Bronchial smooth muscle cell (primary cell): ENCODE results near the gene KLHDC8A. TPM values are rescaled to one million over a fixed set of nuclear protein-coding genes. Genes with fewer than 3 reads are reported as not detected.

ENCODE experiments used
- total RNA-seq: library from RNA; depleted of rRNA; stranded (reverse); fragments of >200 nt; gene quantifications from 2 replicates; pipeline ENCODE4 v1.2.1, GENCODE V29; 2014

Gene KLHDC8A
- not detected in 2 replicates for total RNA-seq

DNA sequence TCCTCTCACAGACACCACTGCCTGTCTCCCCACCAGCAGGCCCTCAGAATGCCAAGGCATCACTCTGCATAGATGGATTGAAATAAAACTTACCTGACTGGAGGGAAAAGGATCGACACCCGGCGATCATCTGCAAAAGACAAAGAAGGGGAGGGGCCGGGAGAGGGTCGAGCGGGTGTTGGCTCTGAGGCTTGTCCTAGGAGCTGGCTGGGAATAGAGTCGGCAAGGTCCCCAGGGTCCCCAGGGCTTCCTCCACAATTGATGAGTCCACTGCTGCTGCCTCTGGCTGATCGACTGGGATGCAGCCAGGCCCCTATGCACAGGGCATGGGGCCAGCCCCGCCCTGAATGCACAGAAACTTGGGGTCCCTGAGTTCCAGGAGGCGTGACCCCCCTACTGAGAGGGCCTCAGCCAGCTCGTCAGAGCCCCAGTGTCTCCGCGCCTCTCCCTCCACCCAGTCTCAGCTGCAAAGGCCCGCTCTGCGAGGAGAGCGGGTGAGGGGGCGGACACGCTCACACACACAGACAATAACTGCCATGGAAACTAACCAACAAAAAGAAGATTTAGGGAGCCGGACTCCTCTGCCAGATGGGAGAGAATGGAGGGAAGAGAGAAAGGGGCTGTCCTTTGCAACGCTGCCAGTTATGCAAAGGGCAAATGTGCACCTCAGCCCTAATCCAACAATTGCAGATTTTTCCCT is at the start of gene KLHDC8A:
Gene KLHDC8A, minus strand, starts transcription at position 483 of the 700 bp plus-strand sequence. CDS start 13,318 bp downstream, outside the sequence.

GRCh38 chr1:205321162-205321958 is 35.4 kb downstream of the KLHDC8A start, which contains the start of gene NUAK2:
Gene NUAK2 (minus strand): TSS chr1:205321745. CDS start chr1:205321628, 117 bp downstream.

Other genes starting within 250 kb of the KLHDC8A start
- gene RBBP5, start 234.9 kb downstream of the KLHDC8A start, total RNA-seq = 11.9 and 13.7 TPM in 2 replicates
- 24.5 and 25.8 TPM in 2 replicates for gene DSTYK, start 145.2 kb downstream of the KLHDC8A start, total RNA-seq
- 3.0 and 5.4 TPM in 2 replicates for gene TMCC2, start 129.0 kb downstream of the KLHDC8A start, total RNA-seq
- gene NUAK2, start 35.2 kb downstream of the KLHDC8A start, total RNA-seq = 0.43 and 1.3 TPM in 2 replicates
- not detected in 2 replicates for gene LEMD1, start 65.1 kb upstream of the KLHDC8A start, total RNA-seq
- gene BLACAT1, start 99.1 kb upstream of the KLHDC8A start, total RNA-seq = not detected in 2 replicates
- gene CDK18, start 147.7 kb upstream of the KLHDC8A start, total RNA-seq = 0.09 and 0.16 TPM in 2 replicates